Keratinocyte (primary cell): ENCODE data around the gene EIF2AK2.

Experiments
- CTCF ChIP-seq, 3 experiments: IDR thresholded peaks in 1 of 3; conservative IDR thresholded peaks in 1 of 3; optimal IDR thresholded peaks in 1 of 3; 2 replicates in 2 of 3; 3 replicates in 1 of 3; pipeline versions ENCODE3 to v1.5.1; 2011; ENCODE audit warnings: low read length in 3 of 3, mild to moderate bottlenecking in 3 of 3, moderate library complexity in 2 of 3, control low read depth in 1 of 3, inconsistent platforms in 1 of 3; ENCODE audit not compliant: insufficient read depth in 2 of 3; ENCODE audit errors: extremely low read depth in 1 of 3
- EZH2 ChIP-seq: IDR thresholded peaks from one replicate; pipeline ENCODE4 v1.6.1; 2012; ENCODE audit warnings: inconsistent platforms, mild to moderate bottlenecking, low read length, moderate library complexity

DNA sequence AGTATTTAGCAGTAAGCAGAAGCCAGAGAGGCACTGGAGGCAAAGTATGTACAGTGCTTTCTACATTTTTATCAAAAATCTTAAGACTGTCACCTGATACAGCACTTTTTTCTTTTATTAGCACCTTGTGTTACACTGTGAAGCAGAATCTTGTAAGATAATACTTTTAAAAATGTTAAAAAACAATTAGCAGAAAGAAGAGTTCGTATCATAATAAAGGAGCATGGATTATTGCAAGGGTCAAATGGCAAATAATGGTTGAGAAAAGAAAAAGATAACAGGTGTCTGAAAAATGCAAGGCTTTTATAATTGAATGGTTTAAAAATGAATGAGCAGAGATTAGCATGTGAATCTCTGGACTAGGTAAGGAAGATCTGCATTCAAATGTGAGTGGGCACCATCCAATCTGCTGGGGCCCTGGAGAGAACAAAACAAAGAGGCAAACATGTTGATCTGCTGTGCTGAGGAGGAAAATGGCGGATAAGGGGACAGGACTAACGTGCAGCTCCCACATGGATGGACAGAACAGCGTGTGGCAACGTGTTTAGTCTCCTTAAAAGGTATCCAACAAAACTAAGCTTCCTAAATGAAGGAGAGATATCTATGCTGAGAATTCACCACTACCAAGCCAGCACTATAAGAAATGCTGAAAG is 49.0 kb upstream of the EIF2AK2 start:
- TF ChIP-seq CTCF (optimal IDR thresholded peaks at IDR 0.05 in 1 of 3, IDR thresholded peaks at IDR 0.05 in 1 of 3, conservative IDR thresholded peaks at IDR 0.05 in 1 of 3; ENCODE audit: extremely low read depth in 1 of 3, insufficient read depth in 2 of 3, low read length in 3 of 3) (no peak), EZH2 (no peak)
